Measurements from ENCODE around the gene KRT6A. TPM values are rescaled to one million over a fixed set of nuclear protein-coding genes. Genes with fewer than 3 reads are reported as not detected.
A peak's percentile ranks its signal among the peaks of the same experiment; 100 is the strongest.

The KRT6A gene
- not detected in 2 replicates for total RNA-seq (2014; rRNA removed; shearing (Covaris generic))

GRCh38 chr12:52493172-52493571, at the start of gene KRT6A:
Gene KRT6A, minus strand, starts transcription at chr12:52493257. Its CDS starts 69 bp downstream, at chr12:52493188.
- H3K9me3 ChIP-seq (replicated peaks) = no peaks in the 10 kb centered on the region
- H3K27ac ChIP-seq = no peak within 1 kb of the TSS
- H3K36me3 ChIP-seq = no peaks in the 10 kb centered on the region
- no peak for DNase-seq
- H3K4me1 ChIP-seq = no peaks in the 10 kb centered on the region
- H3K27me3 ChIP-seq = peaks cover 3% of the 10 kb centered on the region; the same call in 1 of the 2 replicates
- H3K4me3 ChIP-seq = no peak within 1 kb of the TSS

GRCh38 chr12:52542157-52542556, 49.1 kb upstream of the KRT6A start:
- no peak for DNase-seq

GRCh38 chr12:52541709-52542108, 48.7 kb upstream of the KRT6A start:
- no peak overlapping the region for H3K4me3 ChIP-seq
- no peak overlapping the region for H3K27ac ChIP-seq
- H3K4me1 ChIP-seq = peaks cover 4% of the 10 kb centered on the region; the same call in 1 of the 2 replicates
- no peak for DNase-seq
- H3K36me3 ChIP-seq = no peaks in the 10 kb centered on the region
- no peaks in the 10 kb centered on the region for H3K9me3 ChIP-seq (replicated peaks)
- H3K27me3 ChIP-seq = 0 out of 2 replicates have a peak, but pooled peaks cover 4% of the 10 kb centered on the region

More at GRCh38 chr12:52542157-52542556, 49.1 kb upstream of the KRT6A start:
- no peak overlapping the region for H3K27ac ChIP-seq
- 0 out of 2 replicates have a peak, but pooled peaks cover 4% of the 10 kb centered on the region for H3K27me3 ChIP-seq
- no peaks in the 10 kb centered on the region for H3K36me3 ChIP-seq
- H3K4me1 ChIP-seq = peaks cover 4% of the 10 kb centered on the region; the same call in 1 of the 2 replicates
- H3K9me3 ChIP-seq (replicated peaks) = no peaks in the 10 kb centered on the region
- H3K4me3 ChIP-seq = no peak overlapping the region

GRCh38 chr12:52540531-52540930, 47.5 kb upstream of the KRT6A start:
- H3K4me3 ChIP-seq = no peak overlapping the region
- H3K36me3 ChIP-seq = no peaks in the 10 kb centered on the region
- DNase-seq = no peak
- H3K27ac ChIP-seq = no peak overlapping the region
- no peaks in the 10 kb centered on the region for H3K9me3 ChIP-seq (replicated peaks)
- H3K27me3 ChIP-seq = 0 out of 2 replicates have a peak, but pooled peaks cover 4% of the 10 kb centered on the region
- peaks cover 4% of the 10 kb centered on the region; the same call in 1 of the 2 replicates for H3K4me1 ChIP-seq

- no peak for DNase-seq
- Histone ChIP-seq H3K4me3 (no peak overlapping the region), H3K27me3 (no peaks in the 10 kb centered on the region), H3K9me3 (replicated peaks) (no peaks in the 10 kb centered on the region), H3K4me1 (peaks cover 4% of the 10 kb centered on the region; the same call in 1 of the 2 replicates), H3K27ac (no peak overlapping the region), H3K36me3 (no peaks in the 10 kb centered on the region)
These were observed 46.7 kb upstream of the KRT6A start for GRCh38 chr12:52539821-52540173.

- Histone ChIP-seq H3K4me1 (peaks cover 4% of the 10 kb centered on the region; the same call in 1 of the 2 replicates), H3K9me3 (replicated peaks) (no peaks in the 10 kb centered on the region), H3K27ac (no peak overlapping the region), H3K36me3 (no peaks in the 10 kb centered on the region), H3K4me3 (no peak overlapping the region), H3K27me3 (no peaks in the 10 kb centered on the region)
- DNase-seq = peak in 1 of 2 experiments; percentile 41
These were observed 46.2 kb upstream of the KRT6A start for GRCh38 chr12:52539083-52539820.

GRCh38 chr12:52537101-52537500, 44.0 kb upstream of the KRT6A start:
- Histone ChIP-seq H3K4me1 (peaks cover 4% of the 10 kb centered on the region; the same call in 1 of the 2 replicates), H3K27ac (no peak overlapping the region), H3K9me3 (replicated peaks) (no peaks in the 10 kb centered on the region), H3K27me3 (0 out of 2 replicates have a peak, but pooled peaks cover 3% of the 10 kb centered on the region), H3K4me3 (no peak overlapping the region), H3K36me3 (no peaks in the 10 kb centered on the region)
- DNase-seq = no peak

GRCh38 chr12:52535574-52535973, 42.5 kb upstream of the KRT6A start:
- H3K36me3 ChIP-seq = no peaks in the 10 kb centered on the region
- no peaks in the 10 kb centered on the region for H3K9me3 ChIP-seq (replicated peaks)
- H3K27me3 ChIP-seq = 0 out of 2 replicates have a peak, but pooled peaks cover 3% of the 10 kb centered on the region
- H3K27ac ChIP-seq = no peak overlapping the region
- DNase-seq = no peak
- H3K4me1 ChIP-seq = peaks cover 4% of the 10 kb centered on the region; the same call in 1 of the 2 replicates
- H3K4me3 ChIP-seq = no peak overlapping the region

- Histone ChIP-seq H3K4me1 (peaks cover 4% of the 10 kb centered on the region; the same call in 1 of the 2 replicates), H3K9me3 (replicated peaks) (no peaks in the 10 kb centered on the region), H3K4me3 (no peak overlapping the region), H3K36me3 (no peaks in the 10 kb centered on the region), H3K27ac (no peak overlapping the region), H3K27me3 (peaks cover 3% of the 10 kb centered on the region; the same call in 1 of the 2 replicates)
- no peak for DNase-seq
These were observed 41.4 kb upstream of the KRT6A start for GRCh38 chr12:52534482-52534881.

- Histone ChIP-seq H3K36me3 (no peaks in the 10 kb centered on the region), H3K9me3 (replicated peaks) (no peaks in the 10 kb centered on the region), H3K27me3 (peaks cover 3% of the 10 kb centered on the region; the same call in 1 of the 2 replicates), H3K27ac (no peak overlapping the region), H3K4me1 (peaks cover 3% of the 10 kb centered on the region; the same call in 1 of the 2 replicates), H3K4me3 (no peak overlapping the region)
- no peak for DNase-seq
These were observed 40.8 kb upstream of the KRT6A start for GRCh38 chr12:52533686-52534470.

GRCh38 chr12:52532636-52533035, 39.6 kb upstream of the KRT6A start:
- H3K4me3 ChIP-seq = no peak overlapping the region
- H3K27ac ChIP-seq = no peak overlapping the region
- DNase-seq = no peak
- H3K36me3 ChIP-seq = no peaks in the 10 kb centered on the region
- no peaks in the 10 kb centered on the region for H3K9me3 ChIP-seq (replicated peaks)
- no peaks in the 10 kb centered on the region for H3K4me1 ChIP-seq
- peaks cover 3% of the 10 kb centered on the region; the same call in 1 of the 2 replicates for H3K27me3 ChIP-seq

- DNase-seq = no peak
- H3K27ac ChIP-seq = no peak overlapping the region
- no peaks in the 10 kb centered on the region for H3K36me3 ChIP-seq
- no peaks in the 10 kb centered on the region for H3K4me1 ChIP-seq
- no peaks in the 10 kb centered on the region for H3K9me3 ChIP-seq (replicated peaks)
- no peak overlapping the region for H3K4me3 ChIP-seq
- peaks cover 3% of the 10 kb centered on the region; the same call in 1 of the 2 replicates for H3K27me3 ChIP-seq
These were observed 38.7 kb upstream of the KRT6A start for GRCh38 chr12:52531566-52532300.

GRCh38 chr12:52530905-52531304, 37.8 kb upstream of the KRT6A start:
- peaks cover 3% of the 10 kb centered on the region; the same call in 1 of the 2 replicates for H3K27me3 ChIP-seq
- H3K27ac ChIP-seq = no peak overlapping the region
- H3K4me3 ChIP-seq = no peak overlapping the region
- DNase-seq = no peak
- no peaks in the 10 kb centered on the region for H3K36me3 ChIP-seq
- H3K4me1 ChIP-seq = no peaks in the 10 kb centered on the region
- no peaks in the 10 kb centered on the region for H3K9me3 ChIP-seq (replicated peaks)

GRCh38 chr12:52530366-52530765, 37.3 kb upstream of the KRT6A start:
- H3K27ac ChIP-seq = no peak overlapping the region
- DNase-seq = no peak
- no peaks in the 10 kb centered on the region for H3K36me3 ChIP-seq
- no peaks in the 10 kb centered on the region for H3K4me1 ChIP-seq
- no peaks in the 10 kb centered on the region for H3K9me3 ChIP-seq (replicated peaks)
- peaks cover 3% of the 10 kb centered on the region; the same call in 1 of the 2 replicates for H3K27me3 ChIP-seq
- no peak overlapping the region for H3K4me3 ChIP-seq
